Jurkat, Clone E6-1 (cell line): ENCODE measurements around the gene BPHL.
"Not testable (repeated sequence)": the region's sequence is repeated elsewhere in the genome, so short reads cannot be mapped to it uniquely, and the experiment has no call there.

ENCODE experiments used
- DNase-seq: peaks from one replicate; pipeline ENCODE4 v3.0.0-alpha.2; 2011; ENCODE audit warnings: low read depth, low spot score
- H3K4me3 ChIP-seq: 2 replicates; pipeline ENCODE4 v1.5.1; 2011; ENCODE audit warnings: mild to moderate bottlenecking, low read length, control low read depth, moderate library complexity

The BPHL gene

DNA sequence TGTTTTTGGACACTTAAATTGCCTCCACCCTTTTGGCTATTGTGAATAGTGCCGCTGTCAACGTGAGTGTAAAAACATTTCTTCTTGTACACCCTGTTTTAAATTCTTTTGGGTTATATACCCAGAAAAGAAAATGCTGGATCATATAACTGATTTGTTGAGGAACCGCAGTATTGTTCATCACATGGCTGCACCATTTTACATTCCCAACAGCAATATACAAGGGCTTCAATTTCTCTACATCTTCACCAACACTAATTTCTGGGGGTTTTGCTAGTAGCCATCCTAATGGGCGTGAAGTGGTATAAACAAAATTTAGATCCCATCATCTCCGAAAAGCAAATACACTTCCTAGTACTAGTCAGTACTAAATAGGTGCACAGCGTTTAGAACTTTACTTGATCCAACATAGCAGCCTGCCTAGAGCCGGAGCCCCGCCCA, 579 bp upstream of the BPHL start:
- peak overlapping the region; percentile 83 for H3K4me3 ChIP-seq
- peak; percentile 69 for DNase-seq

DNA sequence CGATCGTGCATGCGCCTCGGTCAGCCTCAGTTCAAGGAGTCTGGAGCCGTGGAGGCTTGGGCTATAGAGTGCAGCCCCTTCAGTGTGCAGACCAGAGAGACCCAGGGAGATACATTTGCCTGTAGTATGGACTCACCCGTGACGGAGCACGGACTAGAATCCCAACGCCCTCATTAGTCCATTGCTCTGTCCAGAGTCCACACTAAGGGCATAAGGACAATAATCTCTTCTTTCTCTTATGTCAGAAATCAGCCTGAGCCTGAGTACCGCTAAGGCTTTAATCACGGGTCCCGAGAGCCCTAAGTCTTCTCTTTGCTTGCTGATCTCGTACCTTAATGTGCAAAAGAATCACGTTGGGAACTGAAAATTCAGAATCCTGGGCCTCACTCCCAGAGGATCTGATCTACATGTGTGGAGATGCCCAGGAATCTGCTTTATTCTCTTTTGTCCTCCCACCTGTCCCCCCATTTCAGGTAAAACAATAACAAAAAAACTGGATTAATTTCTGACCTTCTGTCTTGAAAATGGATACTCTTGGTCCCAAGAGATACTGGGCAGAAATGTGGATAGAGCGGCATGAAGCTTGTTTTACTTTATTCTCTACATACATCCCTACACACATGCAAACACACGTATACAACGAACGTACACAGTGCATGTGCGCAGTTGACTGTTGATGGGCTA, 671 bp downstream of the BPHL start:
- H3K4me3 ChIP-seq, result peak overlapping the region; percentile 83
- DNase-seq, result no peak

DNA sequence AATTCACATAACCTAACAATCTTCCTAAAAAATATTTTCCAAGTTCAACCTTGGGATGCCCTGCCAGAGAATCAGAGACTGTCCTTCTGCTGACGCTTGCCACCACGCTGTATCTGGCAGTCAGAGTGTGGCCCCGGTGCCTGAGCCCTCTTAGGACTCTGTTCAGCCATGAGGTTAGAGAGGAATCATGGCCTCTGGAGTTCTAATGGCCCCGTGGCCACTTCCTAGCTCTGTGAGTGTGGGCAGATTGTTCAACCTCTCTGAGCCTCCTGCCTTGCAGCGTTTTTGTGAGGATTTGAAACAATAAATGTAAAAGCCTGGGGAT, 2.2 kb downstream of the BPHL start:
- H3K4me3 ChIP-seq, result no peak overlapping the region
- no peak for DNase-seq

DNA sequence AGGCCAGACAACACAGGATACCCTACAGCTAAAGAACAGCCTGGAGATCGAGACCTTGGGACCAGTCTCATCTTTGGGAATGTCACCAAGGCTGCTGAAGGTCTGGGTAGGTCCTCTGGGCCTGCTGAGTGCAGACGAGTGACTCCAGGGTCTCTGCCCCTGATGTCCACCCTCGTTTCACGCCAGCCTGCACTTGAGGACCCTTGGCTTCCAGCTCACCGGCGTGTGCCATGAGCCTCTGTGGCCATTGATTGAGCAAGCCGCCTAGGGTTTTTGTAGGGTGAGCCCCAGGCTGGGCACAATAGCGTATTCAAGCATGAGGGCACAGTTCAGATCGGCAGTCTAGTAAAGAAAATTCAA, 4.3 kb downstream of the BPHL start:
- H3K4me3 ChIP-seq, result no peak overlapping the region
- no peak for DNase-seq

DNA sequence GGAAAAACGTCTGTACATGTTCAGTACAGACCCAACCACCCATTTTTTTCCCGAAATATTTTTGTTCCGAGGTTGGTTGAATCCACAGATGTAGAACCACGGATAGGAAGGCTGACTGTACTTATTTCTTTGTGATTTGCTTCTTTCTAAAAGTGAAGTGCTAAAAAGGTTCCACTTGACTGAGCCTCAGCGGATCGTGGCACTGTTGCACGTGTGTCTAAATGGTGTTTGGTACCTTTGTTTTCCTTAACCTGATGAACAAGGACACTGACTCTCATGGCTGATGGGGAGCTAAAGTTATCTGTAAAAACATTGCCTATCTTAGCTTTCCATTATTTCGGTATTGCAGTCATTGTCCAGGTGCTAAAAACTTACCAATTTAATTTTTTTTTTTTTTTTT, 6.2 kb downstream of the BPHL start:
- H3K4me3 ChIP-seq, result no peak overlapping the region
- DNase-seq, result no peak

DNA sequence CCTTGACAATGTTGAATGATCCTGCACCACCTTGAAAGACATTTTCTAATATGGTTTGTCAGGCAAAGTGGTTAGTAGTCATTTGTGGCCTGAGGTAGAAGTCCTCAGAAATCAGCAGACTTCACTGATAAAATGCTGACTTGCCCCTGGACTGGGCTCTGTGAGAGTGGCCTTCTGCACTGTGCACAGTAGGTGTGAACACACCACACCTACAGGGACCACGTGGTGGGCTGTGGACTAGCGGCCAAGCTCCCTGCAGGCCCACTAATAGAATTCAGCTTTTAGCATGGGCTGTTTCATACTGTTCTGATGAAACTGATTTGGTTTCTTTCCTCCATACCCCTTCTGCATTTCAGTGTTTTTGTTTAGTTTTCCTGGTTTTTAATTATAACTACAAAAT, 7.3 kb downstream of the BPHL start:
- DNase-seq, result no peak
- no peak overlapping the region for H3K4me3 ChIP-seq

DNA sequence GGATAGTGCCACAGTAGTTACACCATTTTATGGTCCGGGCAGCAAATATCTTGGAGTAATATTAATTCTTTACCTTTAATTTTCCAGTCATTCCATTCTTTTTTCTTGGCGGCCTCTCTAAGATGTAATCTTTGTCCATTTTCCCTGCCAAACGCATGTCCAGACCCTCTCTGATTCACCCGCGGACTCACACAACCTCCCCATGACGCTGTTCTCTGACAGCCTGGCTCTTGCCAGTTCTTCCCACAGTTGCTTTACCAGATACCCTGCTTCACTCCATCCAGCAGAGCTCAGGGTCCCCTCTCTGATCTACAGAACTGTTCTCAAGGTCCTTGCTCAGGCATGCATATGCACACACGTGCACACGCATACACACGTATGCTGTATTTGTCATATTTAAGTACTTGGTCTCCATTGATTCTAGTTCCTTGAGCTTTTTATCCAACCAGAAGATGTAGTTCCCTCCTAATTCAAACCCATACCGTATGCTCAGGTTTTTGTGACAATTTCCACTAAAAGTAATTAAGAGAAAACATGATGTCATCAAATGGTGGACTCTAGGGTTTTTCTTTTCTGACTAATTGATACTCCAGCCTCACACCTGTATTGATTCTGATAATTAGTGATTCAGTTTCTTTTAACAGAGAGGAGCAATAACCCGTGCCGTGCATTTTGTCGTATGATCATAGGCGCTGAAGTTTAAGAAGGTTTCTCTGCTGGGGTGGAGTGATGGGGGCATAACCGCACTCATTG, 10.0 kb downstream of the BPHL start:
- DNase-seq, result no peak
- no peak overlapping the region for H3K4me3 ChIP-seq

DNA sequence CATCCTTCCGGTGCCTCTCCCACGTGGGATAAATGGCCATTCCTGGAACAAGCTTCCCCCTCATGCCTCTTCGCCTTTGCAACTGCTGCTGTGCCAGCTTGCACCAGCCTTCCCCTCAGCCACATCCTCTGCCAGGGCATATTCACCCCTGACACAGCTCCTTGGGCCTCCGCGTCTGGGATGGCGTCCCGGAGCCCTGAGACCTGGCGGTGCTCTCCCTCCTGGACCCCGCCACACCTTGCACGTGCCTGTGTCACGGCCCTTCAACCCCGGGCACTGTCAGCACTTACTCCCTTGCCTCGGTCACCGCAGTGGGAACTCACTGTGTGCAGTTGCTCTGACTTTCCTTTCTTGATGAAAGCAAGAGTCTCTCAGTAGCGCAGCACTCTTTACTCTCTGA, 13.2 kb downstream of the BPHL start:
- DNase-seq, result no peak
- no peak overlapping the region for H3K4me3 ChIP-seq

DNA sequence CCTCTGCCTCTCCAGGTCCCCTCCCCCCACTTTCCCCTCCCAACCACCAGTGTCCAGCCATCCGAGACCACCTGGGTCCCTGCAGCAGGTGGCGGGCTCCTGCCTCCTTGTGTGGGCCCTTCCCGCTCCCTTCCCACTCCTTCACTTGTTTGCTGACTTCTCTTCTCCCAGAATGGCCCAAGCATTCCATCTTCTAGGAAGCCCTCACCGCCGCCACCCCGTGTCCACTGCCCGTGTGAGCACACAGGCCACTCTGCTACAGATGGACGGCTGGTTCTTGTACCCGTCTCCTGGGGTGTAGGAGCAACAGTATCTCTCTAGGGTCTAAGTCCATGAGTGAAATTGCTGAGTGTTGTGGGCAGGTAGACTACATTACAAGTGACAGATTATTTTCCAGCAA, 15.0 kb downstream of the BPHL start:
- DNase-seq, result no peak
- no peak overlapping the region for H3K4me3 ChIP-seq

DNA sequence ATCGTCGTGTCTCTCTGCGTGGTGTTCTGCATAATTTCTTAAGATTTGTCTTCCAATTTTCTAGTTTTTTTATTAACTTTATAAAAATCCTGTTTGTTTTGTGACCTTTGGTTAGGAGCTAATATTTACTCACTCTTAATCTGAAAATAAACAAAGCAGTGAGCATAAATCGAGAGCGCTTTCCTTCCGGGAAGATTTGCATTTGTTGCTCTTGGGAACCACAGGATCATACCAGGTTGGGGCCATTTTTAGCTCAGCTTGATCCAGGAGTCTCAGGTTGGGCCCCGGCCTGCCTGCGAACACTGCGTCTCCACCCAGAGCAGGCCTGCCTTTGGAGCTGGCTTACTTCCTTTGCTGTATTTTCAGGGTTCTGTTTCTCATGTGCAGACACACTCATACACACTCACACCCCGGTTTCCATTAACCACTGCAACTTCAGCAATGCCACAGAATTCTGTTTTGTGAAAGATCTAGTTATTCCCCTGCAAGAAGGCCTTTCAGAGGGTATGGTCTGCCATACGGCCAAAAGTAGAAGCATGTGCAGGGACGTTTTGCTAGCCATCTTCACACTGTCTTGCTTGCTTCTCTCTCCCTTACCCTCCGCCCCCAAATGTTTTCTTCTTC, 17.3 kb downstream of the BPHL start:
- DNase-seq, result no peak
- no peak overlapping the region for H3K4me3 ChIP-seq

DNA sequence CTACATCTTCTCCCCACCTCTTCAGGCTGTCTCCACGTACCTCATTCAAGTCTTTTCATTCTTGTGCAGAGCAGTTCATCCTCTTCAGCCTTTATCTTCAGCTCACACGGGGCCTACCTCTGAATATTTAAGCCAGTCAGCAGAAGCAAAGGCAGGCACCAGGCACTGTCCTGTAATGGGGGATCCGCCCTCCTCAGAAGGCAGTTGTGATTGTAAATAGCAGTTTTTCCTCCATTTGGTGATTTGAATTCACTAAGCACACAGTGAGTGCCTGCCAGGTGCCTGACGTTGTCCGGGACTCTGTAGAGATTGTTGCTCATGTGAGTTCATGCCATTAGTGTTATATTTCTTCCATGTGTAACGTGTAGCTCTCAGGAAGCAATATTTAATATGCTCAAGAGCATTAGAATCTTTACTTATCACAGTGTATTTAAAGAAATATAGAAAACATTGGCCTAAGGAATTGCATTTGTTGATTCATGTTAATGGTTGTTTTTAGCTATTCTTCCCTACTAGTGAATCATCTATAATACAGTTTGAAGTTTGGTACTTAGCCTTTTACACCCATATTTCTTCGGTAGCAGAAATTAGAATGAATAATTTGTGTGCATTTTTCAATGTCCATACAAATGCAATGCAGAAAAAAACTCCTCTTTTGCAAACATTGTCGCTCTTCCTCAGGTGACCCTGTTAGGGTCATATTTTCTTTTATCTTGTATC, 17.9 kb downstream of the BPHL start:
- no peak overlapping the region for H3K4me3 ChIP-seq
- DNase-seq, result no peak

DNA sequence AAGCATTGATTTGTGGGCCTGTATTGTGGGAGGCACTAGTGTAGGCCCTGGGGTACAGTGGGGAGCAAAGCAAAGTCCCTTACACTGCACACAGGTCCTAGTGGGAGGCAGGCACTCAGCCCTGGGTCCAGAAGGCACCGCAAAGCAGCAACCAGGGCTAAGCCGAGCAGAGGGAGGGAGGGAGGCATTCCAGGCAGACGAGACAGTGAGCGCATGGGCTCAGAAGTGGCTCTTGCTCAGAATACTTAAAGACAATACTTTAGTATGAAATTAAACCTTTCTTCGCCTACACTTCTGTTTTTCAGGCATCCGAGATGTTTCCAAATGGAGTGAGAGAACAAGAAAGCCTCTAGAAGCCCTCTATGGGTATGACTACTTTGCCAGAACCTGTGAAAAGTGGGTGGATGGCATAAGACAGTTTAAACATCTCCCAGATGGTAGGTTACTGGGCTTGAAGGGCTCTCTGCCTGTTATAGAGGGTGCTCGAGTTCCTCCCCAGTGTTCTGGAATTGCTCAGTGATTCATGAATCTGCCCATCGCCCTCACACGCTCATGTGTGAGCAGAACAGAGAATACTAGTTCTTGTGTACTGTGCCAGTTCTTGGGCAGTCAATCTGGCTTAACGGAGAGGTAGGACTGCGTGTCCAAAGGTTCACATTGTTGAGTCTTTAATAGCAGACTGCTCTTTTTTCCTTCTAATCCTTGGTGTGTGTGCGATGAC, 18.7 kb downstream of the BPHL start:
- no peak for DNase-seq
- no peak overlapping the region for H3K4me3 ChIP-seq

DNA sequence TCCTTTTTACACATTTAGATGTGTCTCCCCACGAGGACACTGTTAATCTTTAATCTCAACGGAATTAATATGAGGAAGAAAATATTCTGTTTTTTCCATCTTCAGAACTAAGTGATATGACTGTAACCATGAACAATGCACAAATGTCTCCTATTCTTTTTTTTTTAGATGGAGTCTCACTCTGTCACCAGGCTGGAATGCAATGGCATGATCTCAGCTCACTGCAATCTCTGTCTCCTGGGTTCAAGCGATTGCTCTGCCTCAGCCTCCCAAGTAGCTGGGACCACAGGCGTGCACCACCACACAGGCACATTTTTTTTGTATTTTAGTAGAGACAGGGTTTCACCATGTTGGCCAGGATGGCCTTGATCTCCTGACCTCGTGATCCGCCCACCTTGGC, 19.4 kb downstream of the BPHL start:
- not testable (repeated sequence) for DNase-seq, H3K4me3 ChIP-seq

DNA sequence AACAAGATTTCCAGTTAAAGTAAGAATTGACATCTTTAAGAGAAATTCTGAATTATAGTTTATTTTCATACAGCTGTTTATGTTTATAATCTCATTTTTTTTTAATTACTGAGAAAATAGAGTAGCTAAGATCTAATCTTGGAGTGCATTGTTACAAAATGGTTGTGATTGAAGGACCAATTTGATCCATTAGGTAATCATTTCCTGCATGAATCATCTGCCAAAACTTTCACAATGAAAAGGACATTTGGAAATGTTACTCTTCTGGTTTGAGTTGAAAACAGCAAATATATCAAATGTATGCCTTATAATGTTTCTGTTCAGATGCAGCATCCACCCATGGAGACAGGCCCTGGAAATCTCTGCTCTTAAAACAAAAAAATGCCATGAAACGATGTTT, 19.8 kb downstream of the BPHL start:
- H3K4me3 ChIP-seq, result no peak overlapping the region
- no peak for DNase-seq

DNA sequence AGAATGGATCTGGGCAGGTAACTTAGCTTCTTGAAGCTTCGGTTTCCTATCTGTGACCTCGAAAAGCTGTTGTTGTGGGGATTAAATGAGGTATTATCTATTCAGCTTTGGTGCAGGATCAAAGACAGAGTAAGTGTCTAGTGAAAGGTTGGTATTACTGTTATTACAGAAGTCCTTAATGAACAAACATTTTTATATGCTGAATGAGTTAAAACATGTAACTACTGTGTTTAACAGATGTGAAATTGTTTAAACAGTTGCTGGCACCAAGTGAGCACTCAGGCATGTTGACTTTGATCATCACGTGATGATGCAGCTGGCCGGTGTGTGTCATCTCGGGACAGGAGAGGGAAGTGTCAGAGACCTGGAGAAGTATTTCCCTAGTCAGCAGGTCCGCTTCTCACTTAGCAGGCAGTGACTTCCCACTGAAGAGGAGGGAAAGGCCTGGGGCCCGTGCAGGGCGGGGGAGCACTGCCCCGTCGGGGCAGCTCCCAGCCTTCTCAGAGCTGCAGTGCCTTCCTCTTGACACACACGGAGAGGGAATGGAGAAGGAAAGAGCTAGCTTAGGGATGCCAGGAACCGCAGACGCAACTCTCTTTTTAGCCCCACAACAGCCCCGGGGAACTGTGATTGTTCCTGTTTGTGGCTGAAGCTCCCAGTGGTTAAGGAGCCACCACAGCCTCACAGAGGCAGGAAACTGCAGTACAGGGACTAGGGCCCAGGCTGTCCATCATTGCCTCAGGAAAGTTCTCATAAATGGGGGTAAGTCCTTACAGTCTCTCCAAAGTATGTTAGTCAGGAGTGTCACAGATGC, 20.8 kb downstream of the BPHL start:
- no peak for DNase-seq
- no peak overlapping the region for H3K4me3 ChIP-seq

DNA sequence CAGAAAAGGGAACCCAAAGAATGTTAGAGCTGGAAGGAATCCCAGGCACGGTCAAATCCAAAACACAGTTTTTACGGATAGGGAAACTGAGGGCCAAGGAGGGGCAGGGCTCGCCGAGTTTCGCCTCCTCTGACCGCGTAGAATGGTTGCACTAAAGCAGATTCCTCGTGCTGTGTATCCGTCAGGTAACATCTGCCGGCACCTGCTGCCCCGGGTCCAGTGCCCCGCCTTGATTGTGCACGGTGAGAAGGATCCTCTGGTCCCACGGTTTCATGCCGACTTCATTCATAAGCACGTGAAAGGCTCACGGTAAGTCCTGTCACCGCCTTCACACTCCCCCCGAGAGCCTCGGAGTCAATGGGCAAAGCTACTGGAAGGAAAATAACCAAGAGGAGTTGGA, 21.7 kb downstream of the BPHL start:
- no peak overlapping the region for H3K4me3 ChIP-seq
- DNase-seq, result no peak

DNA sequence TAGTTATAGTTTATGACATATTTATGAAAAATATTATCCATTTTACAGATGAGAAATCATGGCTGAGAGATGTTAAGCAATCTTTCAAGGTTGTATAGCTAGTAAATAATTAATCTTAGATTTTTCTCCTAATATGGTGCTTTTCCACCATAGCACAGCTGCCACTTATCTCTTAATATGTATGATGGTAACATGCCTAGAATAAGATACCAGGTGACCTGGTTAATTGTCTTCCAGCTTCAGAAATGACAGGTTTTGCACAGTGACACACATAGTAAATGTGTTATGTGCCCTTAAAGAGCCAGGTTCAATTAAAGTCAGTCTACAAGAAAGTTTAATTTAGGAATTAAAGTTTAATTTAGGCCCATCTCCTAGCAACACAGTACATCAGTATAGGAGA, 24.0 kb downstream of the BPHL start:
- H3K4me3 ChIP-seq, result no peak overlapping the region
- DNase-seq, result no peak

DNA sequence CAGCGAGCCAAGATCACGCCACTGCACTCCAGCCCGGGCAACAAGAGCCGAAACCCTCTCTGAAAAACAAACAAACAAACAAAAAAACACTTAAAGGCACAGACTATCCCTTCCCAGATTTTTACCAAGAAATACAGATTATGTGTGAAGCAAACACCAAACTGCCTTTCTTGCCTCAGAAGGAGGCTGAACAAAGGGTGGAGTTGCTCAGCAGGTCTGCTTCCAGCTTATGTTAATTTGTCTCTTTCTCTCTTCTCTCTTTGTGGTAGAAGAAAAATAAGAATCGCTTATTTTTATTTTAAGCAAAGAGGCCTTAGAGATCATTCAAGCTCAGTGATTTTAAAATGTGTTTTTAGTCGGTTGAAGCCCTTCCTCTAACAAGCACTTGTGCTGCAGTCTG, 24.6 kb downstream of the BPHL start:
- H3K4me3 ChIP-seq, result no peak overlapping the region
- DNase-seq, result no peak

DNA sequence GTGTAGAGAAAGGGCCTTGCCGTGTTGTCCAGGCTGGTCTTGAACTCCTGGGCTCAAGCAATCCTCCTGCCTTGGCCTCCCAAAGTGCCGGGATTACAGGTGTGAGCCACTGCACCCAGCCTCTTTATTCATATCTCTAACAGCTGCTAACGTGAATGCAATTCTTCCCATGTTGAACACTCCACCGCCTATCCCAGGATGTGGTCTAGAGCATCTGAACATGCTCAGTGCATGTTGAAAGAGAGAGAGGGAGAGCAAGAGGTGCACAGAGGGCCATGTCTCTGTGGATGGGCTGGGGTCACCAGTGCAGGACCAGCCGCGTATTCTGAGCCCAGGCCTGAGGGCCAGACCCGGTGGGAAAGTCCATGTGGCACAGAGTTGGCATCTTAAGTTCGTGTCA, 26.1 kb downstream of the BPHL start:
- no peak overlapping the region for H3K4me3 ChIP-seq
- DNase-seq, result peak; percentile 61
